SK-N-SH treated with all-trans-retinoic acid at 6 μM for 48 hours (cell line): ENCODE data around the gene NMT2.

Source experiments
- BACH2 ChIP-seq: fragments of 250-450 bp; sonication (Bioruptor Pico); IDR thresholded peaks from 2 replicates; pipeline ENCODE4 v1.9.0; 2021; ENCODE audit warnings: mild to moderate bottlenecking, borderline replicate concordance
- OSR1 ChIP-seq: fragments of 250-450 bp; sonication (Bioruptor Pico); IDR thresholded peaks from 2 replicates; pipeline ENCODE4 v1.8.0; 2022; ENCODE audit warnings: moderate library complexity, mild to moderate bottlenecking, inconsistent platforms
- TF ChIP-seq, protein P1 (sequence below): fragments of 250-450 bp; sonication (Bioruptor Pico); IDR thresholded peaks from 2 replicates; pipeline ENCODE4 v1.5.1; 2020; ENCODE audit warnings: low read depth, mild to moderate bottlenecking, moderate library complexity

GRCh38 chr10:15067154-15067553 lies 101.3 kb downstream of the NMT2 start:
- TF ChIP-seq, protein P1, sequence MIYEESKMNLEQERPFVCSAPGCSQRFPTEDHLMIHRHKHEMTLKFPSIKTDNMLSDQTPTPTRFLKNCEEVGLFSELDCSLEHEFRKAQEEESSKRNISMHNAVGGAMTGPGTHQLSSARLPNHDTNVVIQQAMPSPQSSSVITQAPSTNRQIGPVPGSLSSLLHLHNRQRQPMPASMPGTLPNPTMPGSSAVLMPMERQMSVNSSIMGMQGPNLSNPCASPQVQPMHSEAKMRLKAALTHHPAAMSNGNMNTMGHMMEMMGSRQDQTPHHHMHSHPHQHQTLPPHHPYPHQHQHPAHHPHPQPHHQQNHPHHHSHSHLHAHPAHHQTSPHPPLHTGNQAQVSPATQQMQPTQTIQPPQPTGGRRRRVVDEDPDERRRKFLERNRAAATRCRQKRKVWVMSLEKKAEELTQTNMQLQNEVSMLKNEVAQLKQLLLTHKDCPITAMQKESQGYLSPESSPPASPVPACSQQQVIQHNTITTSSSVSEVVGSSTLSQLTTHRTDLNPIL: no peak
- TF ChIP-seq BACH2 (CRISPR knock-in tag): no peak
- no peak for TF ChIP-seq OSR1
